ENCODE results near the gene TXNIP.

Gene TXNIP

GRCh38 chr1:145962157-145963102, 33.9 kb downstream of the TXNIP start:
- in situ Hi-C loops (cut with MboI; ENCODE audit: low pct_unique_long_range_greater_than_20kb, low sequenced_read_pairs, unreplicated experiment), result no loop called here
- no peak for DNase-seq (ENCODE audit: low spot score)
- TF ChIP-seq CTCF (IDR thresholded peaks at IDR 0.05; ENCODE audit: extremely low read depth, insufficient read depth, missing control alignments), result no peak

DNA sequence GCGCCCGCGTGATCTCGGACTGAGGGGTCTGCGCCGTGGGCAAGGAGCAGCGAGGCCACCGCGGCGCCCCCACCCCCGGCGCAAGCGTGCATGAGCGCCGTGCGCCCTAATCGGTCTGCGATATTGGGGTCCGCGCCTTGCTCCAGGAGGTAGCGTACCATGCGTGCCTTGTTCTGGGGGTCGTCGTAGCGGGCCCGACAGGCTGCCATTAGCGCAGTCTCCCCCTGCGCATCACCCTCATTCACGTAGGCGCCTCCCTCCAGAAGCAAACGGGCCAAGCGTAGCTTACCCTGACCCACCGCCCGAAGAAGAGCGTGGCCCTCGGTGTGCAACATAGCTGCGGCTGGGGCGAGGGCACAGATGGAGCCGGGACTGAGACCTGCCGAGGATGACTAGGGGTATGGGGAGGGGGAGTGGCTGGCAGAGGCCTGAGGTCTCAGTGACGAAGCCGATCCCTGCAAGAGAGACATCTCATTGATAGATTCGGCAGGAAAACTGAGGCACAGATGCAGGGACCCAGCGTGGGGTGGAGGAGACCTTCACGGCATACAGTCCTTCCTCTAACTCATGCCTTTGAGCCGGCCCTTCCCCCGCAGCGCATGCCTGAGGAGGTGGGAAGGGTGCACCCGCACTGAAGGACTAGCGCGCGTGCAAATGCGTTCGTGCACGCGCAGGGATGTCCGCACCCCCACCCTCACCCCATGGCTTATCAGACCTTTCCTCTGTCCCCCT, 34.8 kb downstream of the TXNIP start:
- in situ Hi-C loops (cut with MboI; ENCODE audit: low pct_unique_long_range_greater_than_20kb, low sequenced_read_pairs, unreplicated experiment), result no loop called here
- no peak for TF ChIP-seq CTCF (IDR thresholded peaks at IDR 0.05; ENCODE audit: extremely low read depth, insufficient read depth, missing control alignments)
- DNase-seq (ENCODE audit: low spot score), result peak; percentile 45

GRCh38 chr1:145961109-145961424, 35.3 kb downstream of the TXNIP start:
- in situ Hi-C loops (cut with MboI; ENCODE audit: low pct_unique_long_range_greater_than_20kb, low sequenced_read_pairs, unreplicated experiment), result no loop called here
- no peak for TF ChIP-seq CTCF (IDR thresholded peaks at IDR 0.05; ENCODE audit: extremely low read depth, insufficient read depth, missing control alignments)
- no peak for DNase-seq (ENCODE audit: low spot score)

GRCh38 chr1:145960468-145961108, 35.8 kb downstream of the TXNIP start:
- peak; percentile 71 for DNase-seq (ENCODE audit: low spot score)
- no peak for TF ChIP-seq CTCF (IDR thresholded peaks at IDR 0.05; ENCODE audit: extremely low read depth, insufficient read depth, missing control alignments)
- in situ Hi-C loops (cut with MboI; ENCODE audit: low pct_unique_long_range_greater_than_20kb, low sequenced_read_pairs, unreplicated experiment), result no loop called here

DNA sequence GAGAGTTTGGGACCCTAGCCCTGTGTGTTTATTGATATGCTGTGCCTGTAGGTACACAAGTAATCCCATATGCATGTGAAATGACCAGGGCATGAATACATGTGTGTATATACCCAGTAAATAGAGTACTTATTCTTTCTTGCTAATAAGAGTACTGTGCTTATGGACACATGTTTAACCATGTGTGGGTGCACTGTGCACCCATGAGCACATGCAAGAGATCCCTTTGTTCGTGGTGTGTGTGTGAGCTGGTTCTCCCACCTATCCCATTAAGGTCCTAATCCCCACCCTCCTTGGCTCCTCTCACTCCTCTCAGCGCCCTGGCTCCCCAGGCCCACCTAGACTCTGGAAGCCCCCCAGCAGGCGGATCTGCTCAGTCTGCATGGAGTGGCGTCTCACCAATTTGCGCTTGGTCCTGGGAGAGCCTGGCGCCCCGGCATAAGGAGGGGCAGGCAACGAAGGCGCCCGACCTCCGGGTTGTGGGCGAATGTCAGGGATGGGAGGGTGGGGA, 36.4 kb downstream of the TXNIP start:
- in situ Hi-C loops (cut with MboI; ENCODE audit: low pct_unique_long_range_greater_than_20kb, low sequenced_read_pairs, unreplicated experiment), result no loop called here

More for the DNA sequence above, 36.4 kb downstream of the TXNIP start:
- DNase-seq (ENCODE audit: low spot score), result no peak
- no peak for TF ChIP-seq CTCF (IDR thresholded peaks at IDR 0.05; ENCODE audit: extremely low read depth, insufficient read depth, missing control alignments)
